ENCODE results near the gene SELENOS.

DNA sequence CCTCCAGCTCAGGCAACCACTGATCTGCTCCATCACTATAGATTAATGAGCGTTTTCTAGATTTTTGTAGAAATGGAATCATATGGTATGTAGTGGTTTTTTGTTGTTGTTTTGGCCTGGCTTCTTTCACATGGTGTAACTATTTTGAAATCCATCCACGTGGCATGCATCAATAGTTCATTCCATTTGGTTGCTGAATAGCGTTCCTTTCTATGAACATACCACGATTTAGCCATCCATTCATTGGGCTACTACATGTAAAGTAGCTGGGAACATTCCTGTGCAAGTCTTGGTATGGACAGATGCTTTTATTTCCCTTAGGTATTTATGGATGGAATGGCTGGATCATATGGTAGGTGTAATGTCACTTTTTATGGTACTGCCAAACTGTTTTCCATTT lies 14.7 kb downstream of the SELENOS start:
- TF ChIP-seq, protein P1, sequence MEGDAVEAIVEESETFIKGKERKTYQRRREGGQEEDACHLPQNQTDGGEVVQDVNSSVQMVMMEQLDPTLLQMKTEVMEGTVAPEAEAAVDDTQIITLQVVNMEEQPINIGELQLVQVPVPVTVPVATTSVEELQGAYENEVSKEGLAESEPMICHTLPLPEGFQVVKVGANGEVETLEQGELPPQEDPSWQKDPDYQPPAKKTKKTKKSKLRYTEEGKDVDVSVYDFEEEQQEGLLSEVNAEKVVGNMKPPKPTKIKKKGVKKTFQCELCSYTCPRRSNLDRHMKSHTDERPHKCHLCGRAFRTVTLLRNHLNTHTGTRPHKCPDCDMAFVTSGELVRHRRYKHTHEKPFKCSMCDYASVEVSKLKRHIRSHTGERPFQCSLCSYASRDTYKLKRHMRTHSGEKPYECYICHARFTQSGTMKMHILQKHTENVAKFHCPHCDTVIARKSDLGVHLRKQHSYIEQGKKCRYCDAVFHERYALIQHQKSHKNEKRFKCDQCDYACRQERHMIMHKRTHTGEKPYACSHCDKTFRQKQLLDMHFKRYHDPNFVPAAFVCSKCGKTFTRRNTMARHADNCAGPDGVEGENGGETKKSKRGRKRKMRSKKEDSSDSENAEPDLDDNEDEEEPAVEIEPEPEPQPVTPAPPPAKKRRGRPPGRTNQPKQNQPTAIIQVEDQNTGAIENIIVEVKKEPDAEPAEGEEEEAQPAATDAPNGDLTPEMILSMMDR (IDR thresholded peaks at IDR 0.05) = no peak
- TF ChIP-seq POLR2A (IDR thresholded peaks at IDR 0.05) = no peak
